ENCODE results near the gene MRPL53.

The MRPL53 gene

GRCh38 chr2:74498500-74499266 is 26.2 kb upstream of the MRPL53 start:
- TF ChIP-seq CTCF (IDR thresholded peaks at IDR 0.05; ENCODE audit: low read depth, low read length, missing control alignments): no peak
- DNase-seq: no peak
- peaks cover 17% of the 10 kb centered on the region for H3K27me3 ChIP-seq (replicated peaks)

GRCh38 chr2:74497777-74498499 is 25.5 kb upstream of the MRPL53 start:
- no peak for TF ChIP-seq CTCF (IDR thresholded peaks at IDR 0.05; ENCODE audit: low read depth, low read length, missing control alignments)
- in situ Hi-C loops (cut with HindIII; ENCODE audit: low pct_ligation_motif_present, low sequenced_read_pairs): no loop called here
- peaks cover 17% of the 10 kb centered on the region for H3K27me3 ChIP-seq (replicated peaks)
- no peak overlapping the region for H3K27ac ChIP-seq
- H3K4me3 ChIP-seq (ENCODE audit: low read depth, low read length): peak overlapping the region; percentile 45
- H3K36me3 ChIP-seq (replicated peaks): peaks cover 7% of the 10 kb centered on the region
- no peak for DNase-seq

More at GRCh38 chr2:74498500-74499266, 26.2 kb upstream of the MRPL53 start:
- Histone ChIP-seq H3K27ac (no peak overlapping the region), H3K4me3 (ENCODE audit: low read depth, low read length) (peak overlapping the region; percentile 45), H3K36me3 (replicated peaks) (peaks cover 6% of the 10 kb centered on the region)
- in situ Hi-C loops (cut with HindIII; ENCODE audit: low pct_ligation_motif_present, low sequenced_read_pairs): no loop called here

- no peak for TF ChIP-seq CTCF (IDR thresholded peaks at IDR 0.05; ENCODE audit: low read depth, low read length, missing control alignments)
- Histone ChIP-seq H3K27ac (no peak overlapping the region), H3K4me3 (ENCODE audit: low read depth, low read length) (no peak overlapping the region)
Measured at GRCh38 chr2:74496997-74497776, 24.7 kb upstream of the MRPL53 start.

GRCh38 chr2:74495440-74495839 is 23.0 kb upstream of the MRPL53 start:
- Histone ChIP-seq H3K27me3 (replicated peaks) (peaks cover 17% of the 10 kb centered on the region), H3K36me3 (replicated peaks) (peaks cover 27% of the 10 kb centered on the region), H3K27ac (no peak overlapping the region), H3K4me3 (ENCODE audit: low read depth, low read length) (no peak overlapping the region)
- no peak for DNase-seq
- in situ Hi-C loops (cut with HindIII; ENCODE audit: low pct_ligation_motif_present, low sequenced_read_pairs): no loop called here
- TF ChIP-seq CTCF (IDR thresholded peaks at IDR 0.05; ENCODE audit: low read depth, low read length, missing control alignments): no peak

More at GRCh38 chr2:74496997-74497776, 24.7 kb upstream of the MRPL53 start:
- in situ Hi-C loops (cut with HindIII; ENCODE audit: low pct_ligation_motif_present, low sequenced_read_pairs): no loop called here
- H3K27me3 ChIP-seq (replicated peaks): peaks cover 17% of the 10 kb centered on the region
- H3K36me3 ChIP-seq (replicated peaks): peaks cover 10% of the 10 kb centered on the region
- DNase-seq: no peak

GRCh38 chr2:74493546-74493945 is 21.1 kb upstream of the MRPL53 start:
- Histone ChIP-seq H3K4me3 (ENCODE audit: low read depth, low read length) (no peak overlapping the region), H3K27ac (no peak overlapping the region), H3K36me3 (replicated peaks) (peaks cover 29% of the 10 kb centered on the region), H3K27me3 (replicated peaks) (peaks cover 3% of the 10 kb centered on the region)
- no peak for DNase-seq
- no peak for TF ChIP-seq CTCF (IDR thresholded peaks at IDR 0.05; ENCODE audit: low read depth, low read length, missing control alignments)
- in situ Hi-C loops (cut with HindIII; ENCODE audit: low pct_ligation_motif_present, low sequenced_read_pairs): no loop called here
